ENCODE data around the gene POU3F2.

Gene POU3F2

GRCh38 chr6:98831057-98831958, 3.1 kb upstream of the POU3F2 start:
- DNase-seq (ENCODE audit: low read depth): no peak

GRCh38 chr6:98831959-98832283, 2.5 kb upstream of the POU3F2 start:
- DNase-seq (ENCODE audit: low read depth): no peak

GRCh38 chr6:98832284-98833056, 1.9 kb upstream of the POU3F2 start:
- peak; percentile 65 for DNase-seq (ENCODE audit: low read depth)

- DNase-seq (ENCODE audit: low read depth): peak; percentile 18
These were observed 1.4 kb upstream of the POU3F2 start for GRCh38 chr6:98833057-98833306.

- DNase-seq (ENCODE audit: low read depth): peak; percentile 31
These were observed 891 bp upstream of the POU3F2 start for GRCh38 chr6:98833307-98834059.

- DNase-seq (ENCODE audit: low read depth): no peak
These were observed 1.0 kb downstream of the POU3F2 start for GRCh38 chr6:98835149-98836024.

GRCh38 chr6:98836025-98836961, 1.9 kb downstream of the POU3F2 start:
- no peak for DNase-seq (ENCODE audit: low read depth)

GRCh38 chr6:98836962-98837944, 2.9 kb downstream of the POU3F2 start:
- no peak for DNase-seq (ENCODE audit: low read depth)

- no peak for DNase-seq (ENCODE audit: low read depth)
These were observed 3.7 kb downstream of the POU3F2 start for GRCh38 chr6:98838032-98838431.

- no peak for DNase-seq (ENCODE audit: low read depth)
These were observed 4.6 kb downstream of the POU3F2 start for GRCh38 chr6:98838975-98839374.

GRCh38 chr6:98839781-98840361, 5.5 kb downstream of the POU3F2 start:
- DNase-seq (ENCODE audit: low read depth): peak; percentile 21

- DNase-seq (ENCODE audit: low read depth): no peak
These were observed 6.0 kb downstream of the POU3F2 start for GRCh38 chr6:98840385-98840784.

- no peak for DNase-seq (ENCODE audit: low read depth)
These were observed 6.7 kb downstream of the POU3F2 start for GRCh38 chr6:98840996-98841513.

- no peak for DNase-seq (ENCODE audit: low read depth)
These were observed 7.4 kb downstream of the POU3F2 start for GRCh38 chr6:98841621-98842341.

GRCh38 chr6:98842342-98843180, 8.2 kb downstream of the POU3F2 start:
- no peak for DNase-seq (ENCODE audit: low read depth)

GRCh38 chr6:98843271-98844243, 9.2 kb downstream of the POU3F2 start:
- DNase-seq (ENCODE audit: low read depth): no peak
